HCT116 (cell line): Measurements from ENCODE around the gene CACNA1G.

Source experiments
- ATF3 ChIP-seq: IDR thresholded peaks from 2 replicates; pipeline ENCODE4 v1.6.1; 2012
- CEBPB ChIP-seq: IDR thresholded peaks from 2 replicates; pipeline ENCODE4 v1.6.1; 2012; ENCODE audit warnings: low read depth
- CTCF ChIP-seq, 3 experiments: fragments of 200-600 bp in 1 of 3; sonication (generic) in 1 of 3; IDR thresholded peaks in 2 of 3; conservative IDR thresholded peaks in 1 of 3; 2 replicates each; pipeline ENCODE4 v1.5.1; 2012 to 2017; ENCODE audit warnings: low read depth in 2 of 3, low read length in 2 of 3, antibody characterized with exemption in 1 of 3, borderline replicate concordance in 1 of 3, control low read depth in 1 of 3, mild to moderate bottlenecking in 1 of 3, mixed read lengths in 1 of 3, mixed run types in 1 of 3, moderate library complexity in 1 of 3; ENCODE audit not compliant: insufficient read depth in 1 of 3
- POLR2AphosphoS5 ChIP-seq: IDR thresholded peaks from 2 replicates; pipeline ENCODE4 v1.6.1; 2011; ENCODE audit warnings: mild to moderate bottlenecking, low read depth, low read length, moderate library complexity

- no peak for TF ChIP-seq CEBPB
- no peak for TF ChIP-seq CTCF (IDR thresholded peaks at IDR 0.05 in 2 of 3, conservative IDR thresholded peaks at IDR 0.05 in 1 of 3; ENCODE audit: borderline replicate concordance in 1 of 3, insufficient read depth in 1 of 3, low read depth in 2 of 3, low read length in 2 of 3)
- TF ChIP-seq ATF3 = no peak
- no peak for TF ChIP-seq POLR2AphosphoS5
Observed at GRCh38 chr17:50618941-50619340, 58.4 kb downstream of the CACNA1G start.
